GM12891 (cell line): ENCODE data around the gene ANKRD34C.

Experiments used
- PAX5 ChIP-seq: IDR thresholded peaks from 2 replicates; pipeline ENCODE4 v1.6.1; 2011; ENCODE audit warnings: low read length, moderate library complexity, mild to moderate bottlenecking; ENCODE audit not compliant: insufficient read depth, severe bottlenecking
- POLR2A ChIP-seq: IDR thresholded peaks from 2 replicates; pipeline ENCODE4 v1.6.1; 2011; ENCODE audit warnings: low read depth, low read length, control low read depth
- POLR2AphosphoS5 ChIP-seq: IDR thresholded peaks from 2 replicates; pipeline ENCODE4 v1.6.1; 2011; ENCODE audit warnings: low read depth, low read length, control low read depth
- POU2F2 ChIP-seq: IDR thresholded peaks from 2 replicates; pipeline ENCODE4 v1.6.1; 2011; ENCODE audit warnings: low read depth, mild to moderate bottlenecking, control low read depth, low read length, moderate library complexity
- SPI1 ChIP-seq: IDR thresholded peaks from 2 replicates; pipeline ENCODE4 v1.6.1; 2011; ENCODE audit warnings: low read depth, low read length, control low read depth
- TAF1 ChIP-seq: IDR thresholded peaks from 2 replicates; pipeline ENCODE4 v1.6.1; 2011; ENCODE audit warnings: low read depth, low read length, control low read depth

- TF ChIP-seq POLR2A = no peak
- no peak for TF ChIP-seq POLR2AphosphoS5
- no peak for TF ChIP-seq TAF1
- TF ChIP-seq POU2F2 = no peak
- TF ChIP-seq SPI1 = no peak
- no peak for TF ChIP-seq PAX5
Observed at GRCh38 chr15:79243723-79244122, 38.8 kb upstream of the ANKRD34C start.
